ENCODE data around the gene PIGO.

DNA sequence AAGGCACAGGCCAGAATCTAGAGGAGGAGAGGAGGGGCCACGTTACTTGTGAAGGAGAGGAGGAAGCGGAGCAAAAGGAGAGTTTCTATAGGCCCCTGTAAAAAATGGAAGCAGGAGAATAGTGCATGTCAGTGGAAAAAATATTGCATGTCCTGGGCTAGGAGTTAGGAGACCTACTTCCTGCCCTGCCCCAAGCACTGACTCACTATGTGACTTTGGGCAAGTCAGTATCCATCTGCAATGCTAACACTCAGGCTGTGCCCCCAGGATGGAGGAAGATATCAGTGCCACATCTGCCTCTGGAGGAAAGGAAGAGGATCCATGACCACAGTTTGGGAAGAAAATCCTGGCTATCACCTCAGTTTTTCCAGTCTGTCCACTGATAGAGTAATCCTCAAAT is 7.0 kb downstream of the PIGO start:
- TF ChIP-seq, protein P1, sequence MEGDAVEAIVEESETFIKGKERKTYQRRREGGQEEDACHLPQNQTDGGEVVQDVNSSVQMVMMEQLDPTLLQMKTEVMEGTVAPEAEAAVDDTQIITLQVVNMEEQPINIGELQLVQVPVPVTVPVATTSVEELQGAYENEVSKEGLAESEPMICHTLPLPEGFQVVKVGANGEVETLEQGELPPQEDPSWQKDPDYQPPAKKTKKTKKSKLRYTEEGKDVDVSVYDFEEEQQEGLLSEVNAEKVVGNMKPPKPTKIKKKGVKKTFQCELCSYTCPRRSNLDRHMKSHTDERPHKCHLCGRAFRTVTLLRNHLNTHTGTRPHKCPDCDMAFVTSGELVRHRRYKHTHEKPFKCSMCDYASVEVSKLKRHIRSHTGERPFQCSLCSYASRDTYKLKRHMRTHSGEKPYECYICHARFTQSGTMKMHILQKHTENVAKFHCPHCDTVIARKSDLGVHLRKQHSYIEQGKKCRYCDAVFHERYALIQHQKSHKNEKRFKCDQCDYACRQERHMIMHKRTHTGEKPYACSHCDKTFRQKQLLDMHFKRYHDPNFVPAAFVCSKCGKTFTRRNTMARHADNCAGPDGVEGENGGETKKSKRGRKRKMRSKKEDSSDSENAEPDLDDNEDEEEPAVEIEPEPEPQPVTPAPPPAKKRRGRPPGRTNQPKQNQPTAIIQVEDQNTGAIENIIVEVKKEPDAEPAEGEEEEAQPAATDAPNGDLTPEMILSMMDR (IDR thresholded peaks at IDR 0.05), result no peak
- TF ChIP-seq JUND (IDR thresholded peaks at IDR 0.05), result no peak
- TF ChIP-seq RXRA (IDR thresholded peaks at IDR 0.05; ENCODE audit: borderline replicate concordance, low read depth), result no peak
- no peak for TF ChIP-seq TAF1 (IDR thresholded peaks at IDR 0.05; ENCODE audit: borderline replicate concordance, low read depth, low read length)
